A673 (cell line): Measurements from ENCODE around the gene CAPN5. TPM values are rescaled to one million over a fixed set of nuclear protein-coding genes. Genes with fewer than 3 reads are reported as not detected.

Experiments
- BruUV-seq: library from RNA; stranded (reverse); fragments of 400-500 nt; replicated peaks from 2 replicates; lab custom pipeline; 2021; lab: Mats Ljungman, UMichigan
- CTCF ChIA-PET: fragments of 300-600 bp; sonication (Branson Sonifier 250); formaldehyde crosslinking; loops from one replicate; lab custom pipeline; 2022; ENCODE audit warnings: antibody characterized with exemption; lab: Charles Lee
- POLR2A ChIA-PET: fragments of 300-600 bp; sonication (Branson Sonifier 250); formaldehyde crosslinking; loops from one replicate; lab custom pipeline; 2022; ENCODE audit warnings: antibody characterized with exemption; ENCODE audit not compliant: low non-redundant PET; lab: Charles Lee
- DNase-seq: peaks from one replicate; pipeline ENCODE4 v3.0.0-alpha.2; 2015; ENCODE audit warnings: low spot score
- H3K27ac ChIP-seq: fragments of 200-600 bp; sonication (generic); 2 replicates; pipeline ENCODE4 v1.5.1; 2016; ENCODE audit warnings: mixed run types, low read depth, mild to moderate bottlenecking, mixed read lengths, antibody characterized with exemption, low read length; ENCODE audit not compliant: poor library complexity, severe bottlenecking
- H3K27me3 ChIP-seq: fragments of 200-600 bp; sonication (generic); replicated peaks from 2 replicates; pipeline ENCODE4 v1.6.1; 2017; ENCODE audit warnings: mixed run types, low read depth, mild to moderate bottlenecking, mixed read lengths, antibody characterized with exemption, low read length; ENCODE audit not compliant: insufficient read depth, poor library complexity
- H3K36me3 ChIP-seq: fragments of 200-600 bp; sonication (generic); 2 replicates; pipeline ENCODE4 v1.6.1; 2016; ENCODE audit warnings: mixed run types, mild to moderate bottlenecking, mixed read lengths, antibody characterized with exemption, low read length; ENCODE audit not compliant: insufficient read depth, poor library complexity, severe bottlenecking
- H3K4me1 ChIP-seq: fragments of 200-600 bp; sonication (generic); 2 replicates; pipeline ENCODE4 v1.6.1; 2017; ENCODE audit warnings: mixed run types, mild to moderate bottlenecking, mixed read lengths, antibody characterized with exemption, low read length; ENCODE audit not compliant: insufficient read depth, poor library complexity, severe bottlenecking
- H3K4me3 ChIP-seq: fragments of 200-600 bp; sonication (generic); 2 replicates; pipeline ENCODE4 v1.5.1; 2016; ENCODE audit warnings: low read depth, mixed run types, mild to moderate bottlenecking, mixed read lengths, low read length; ENCODE audit not compliant: poor library complexity, severe bottlenecking
- H3K9me3 ChIP-seq: fragments of 200-600 bp; sonication (generic); 2 replicates; pipeline ENCODE4 v1.6.1; 2016; ENCODE audit warnings: mixed run types, low read depth, mild to moderate bottlenecking, mixed read lengths, antibody characterized with exemption, low read length; ENCODE audit not compliant: poor library complexity, severe bottlenecking
- EZH2 ChIP-seq: fragments of 200-600 bp; sonication (generic); IDR thresholded peaks from 2 replicates; pipeline ENCODE4 v1.6.1; 2017; ENCODE audit warnings: borderline replicate concordance, low read depth, mild to moderate bottlenecking, mixed read lengths, antibody characterized with exemption, low read length; ENCODE audit not compliant: poor library complexity, severe bottlenecking
- intact Hi-C: fragments of 100-400 bp; cut with micrococcal nuclease; formaldehyde crosslinking; loops from one replicate; pipeline ENCODE4 v1.10.0; 2022; ENCODE audit not compliant: unreplicated experiment
- total RNA-seq: library from RNA; stranded (reverse); gene quantifications from 2 replicates; pipeline ENCODE4 v1.2.3, GENCODE V29; 2021
- TF ChIP-seq, protein P1 (sequence below): fragments of 300-800, 200-600 bp; sonication (generic); conservative IDR thresholded peaks from 2 replicates; pipeline ENCODE4 v1.5.1; 2017; ENCODE audit warnings: low read depth, mild to moderate bottlenecking, antibody characterized with exemption, low read length, moderate library complexity, mixed read lengths

CAPN5 gene
- total RNA-seq, 1 experiment from 2014 or later = 4.3 TPM

DNA sequence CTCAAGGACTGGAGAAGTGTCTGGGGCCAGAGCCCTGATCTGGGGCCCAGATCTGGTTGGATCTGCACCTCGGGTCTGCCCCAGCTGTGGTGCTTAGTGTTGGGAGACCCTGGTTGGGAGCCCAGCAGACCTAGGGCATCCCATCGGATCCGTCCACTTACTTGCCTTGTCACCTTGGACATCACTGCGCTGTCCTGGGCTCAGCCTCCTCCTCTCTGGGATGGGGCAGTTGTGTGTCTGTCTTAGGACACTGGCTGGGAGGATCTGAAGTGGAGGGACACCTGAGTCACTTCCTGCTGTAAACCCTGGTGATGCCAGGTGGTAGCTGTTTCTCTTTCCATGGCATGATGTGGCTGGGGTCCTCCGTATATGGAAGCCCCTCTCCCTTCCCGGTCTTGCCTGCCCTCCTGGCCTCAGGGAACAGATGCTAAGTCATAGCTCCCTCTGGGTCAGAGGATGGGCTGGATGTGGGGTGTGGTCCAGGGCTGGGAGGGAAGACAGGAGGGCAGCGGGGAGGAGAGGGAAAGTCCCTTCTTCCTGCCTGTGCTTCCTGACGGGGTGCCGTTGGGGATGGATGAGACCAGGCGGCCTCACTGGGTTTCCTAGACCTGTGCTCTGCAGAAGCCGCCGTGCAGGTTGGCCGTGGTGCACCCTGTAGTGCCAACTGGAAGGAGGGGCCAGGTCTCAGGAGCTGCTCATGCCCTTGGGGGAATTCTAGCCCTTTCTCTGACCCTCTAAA lies 23.8 kb downstream of the CAPN5 start:
- Histone ChIP-seq H3K9me3 (no peaks in the 10 kb centered on the region), H3K4me3 (no peak overlapping the region), H3K27me3 (no peaks in the 10 kb centered on the region), H3K27ac (no peak overlapping the region), H3K4me1 (no peaks in the 10 kb centered on the region), H3K36me3 (no peaks in the 10 kb centered on the region)
- ChIA-PET POLR2A (no interaction called here), CTCF (interaction anchor here (0.9 to 2.2 kb wide), 7 partner anchors 9 to 369 kb away, joined by 3 to 63 read pairs (median 4); no protein-coding TSS in a partner anchor)
- DNase-seq = no peak
- BruUV-seq = no TSS peak
- TF ChIP-seq EZH2 = no peak
- TF ChIP-seq, protein P1, sequence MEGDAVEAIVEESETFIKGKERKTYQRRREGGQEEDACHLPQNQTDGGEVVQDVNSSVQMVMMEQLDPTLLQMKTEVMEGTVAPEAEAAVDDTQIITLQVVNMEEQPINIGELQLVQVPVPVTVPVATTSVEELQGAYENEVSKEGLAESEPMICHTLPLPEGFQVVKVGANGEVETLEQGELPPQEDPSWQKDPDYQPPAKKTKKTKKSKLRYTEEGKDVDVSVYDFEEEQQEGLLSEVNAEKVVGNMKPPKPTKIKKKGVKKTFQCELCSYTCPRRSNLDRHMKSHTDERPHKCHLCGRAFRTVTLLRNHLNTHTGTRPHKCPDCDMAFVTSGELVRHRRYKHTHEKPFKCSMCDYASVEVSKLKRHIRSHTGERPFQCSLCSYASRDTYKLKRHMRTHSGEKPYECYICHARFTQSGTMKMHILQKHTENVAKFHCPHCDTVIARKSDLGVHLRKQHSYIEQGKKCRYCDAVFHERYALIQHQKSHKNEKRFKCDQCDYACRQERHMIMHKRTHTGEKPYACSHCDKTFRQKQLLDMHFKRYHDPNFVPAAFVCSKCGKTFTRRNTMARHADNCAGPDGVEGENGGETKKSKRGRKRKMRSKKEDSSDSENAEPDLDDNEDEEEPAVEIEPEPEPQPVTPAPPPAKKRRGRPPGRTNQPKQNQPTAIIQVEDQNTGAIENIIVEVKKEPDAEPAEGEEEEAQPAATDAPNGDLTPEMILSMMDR = no peak
- intact Hi-C loops = loop anchor here (1.0 kb wide), 1 partner anchor 43 kb away; no protein-coding TSS in a partner anchor

DNA sequence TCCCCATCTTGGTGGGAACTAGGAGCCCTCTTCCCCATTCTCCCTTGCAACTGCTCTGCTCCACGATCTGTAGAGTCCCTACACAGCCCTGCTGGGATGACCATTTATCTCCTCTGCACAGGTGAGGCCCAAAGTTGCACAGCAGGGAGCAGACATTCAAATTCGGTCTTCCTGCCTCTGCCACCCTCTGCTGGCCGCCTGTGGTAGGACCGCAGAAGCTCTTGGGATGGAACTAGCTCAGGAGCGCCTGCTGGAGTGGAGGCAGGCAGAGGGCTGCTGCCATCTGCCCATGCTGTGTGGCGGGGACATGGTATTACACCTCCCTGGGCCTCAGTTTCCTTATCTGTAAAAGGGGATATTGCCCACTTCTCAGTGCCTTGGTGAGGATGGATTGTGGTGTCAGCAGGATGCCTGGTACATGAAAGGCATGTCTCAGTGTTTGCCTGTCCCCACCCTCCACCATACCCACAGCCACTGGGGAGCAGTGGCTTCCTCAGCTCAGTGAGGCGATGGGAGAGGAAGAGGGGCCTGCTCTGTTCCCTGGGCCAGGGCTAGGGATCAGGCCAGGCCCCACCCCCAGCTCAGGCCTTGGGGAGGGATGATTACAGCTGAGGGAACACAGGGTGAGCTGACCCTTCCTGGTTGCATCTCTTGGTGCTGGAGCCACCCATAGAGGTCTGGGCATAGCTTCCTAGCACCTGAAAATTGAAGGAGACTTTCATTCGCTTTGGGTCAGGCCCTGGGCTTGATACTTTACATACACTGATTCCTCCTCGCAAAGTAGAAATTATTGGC lies 24.6 kb downstream of the CAPN5 start:
- no peak overlapping the region for H3K4me3 ChIP-seq
- no peaks in the 10 kb centered on the region for H3K36me3 ChIP-seq
- BruUV-seq = no TSS peak
- no peaks in the 10 kb centered on the region for H3K4me1 ChIP-seq
- ChIA-PET POLR2A (interaction anchor here (0.7 kb wide), 1 partner anchor 44 kb away, joined by 3 read pairs; no protein-coding TSS in a partner anchor), CTCF (interaction anchor here (0.6 to 2.2 kb wide), 12 partner anchors 9 to 370 kb away, joined by 3 to 63 read pairs (median 4); no protein-coding TSS in a partner anchor)
- TF ChIP-seq, protein P1 = peak; percentile 97
- TF ChIP-seq EZH2 = no peak
- DNase-seq = peak; percentile 77
- no peak overlapping the region for H3K27ac ChIP-seq
- intact Hi-C loops = loop anchor here (1.0 kb wide), 1 partner anchor 44 kb away; no protein-coding TSS in a partner anchor
- H3K9me3 ChIP-seq = no peaks in the 10 kb centered on the region
- H3K27me3 ChIP-seq = no peaks in the 10 kb centered on the region

DNA sequence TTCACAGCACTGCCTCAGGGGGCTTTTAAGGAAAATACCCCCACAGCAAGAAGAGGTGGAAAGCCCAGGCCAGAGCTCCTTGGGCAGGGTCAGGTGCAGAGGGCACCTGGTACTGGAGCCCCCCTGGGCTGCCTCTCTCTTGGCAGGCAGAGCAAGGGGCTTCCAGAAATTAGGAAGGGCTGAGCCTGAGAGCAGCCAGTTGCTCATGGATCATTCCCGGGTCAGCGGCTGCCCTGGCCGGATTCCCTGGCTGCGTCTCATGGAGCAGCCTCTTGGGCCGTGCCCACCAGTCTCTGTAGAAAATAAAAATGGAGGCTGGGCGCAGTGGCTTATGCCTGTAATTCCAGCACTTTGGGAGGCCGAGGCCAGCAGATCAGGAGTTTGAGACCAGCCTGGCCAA lies 25.6 kb downstream of the CAPN5 start:
- intact Hi-C loops = no loop called here
- POLR2A ChIA-PET = no interaction called here

More for the DNA sequence above, 25.6 kb downstream of the CAPN5 start:
- no TSS peak for BruUV-seq
- no peaks in the 10 kb centered on the region for H3K4me1 ChIP-seq
- TF ChIP-seq, protein P1 = no peak
- no peak for TF ChIP-seq EZH2
- no peak overlapping the region for H3K27ac ChIP-seq
- CTCF ChIA-PET = interaction anchor here (2.2 kb wide), 1 partner anchor 44 kb away, joined by 63 read pairs; no protein-coding TSS in a partner anchor
- no peaks in the 10 kb centered on the region for H3K9me3 ChIP-seq
- H3K4me3 ChIP-seq = no peak overlapping the region
- no peak for DNase-seq
- H3K27me3 ChIP-seq = no peaks in the 10 kb centered on the region
- H3K36me3 ChIP-seq = no peaks in the 10 kb centered on the region
